K562 (cell line): ENCODE data around the gene AMER3. TPM values are rescaled to one million over a fixed set of nuclear protein-coding genes. Genes with fewer than 3 reads are reported as not detected.

Source experiments
- ASH1L ChIP-seq: fragments of 450-650 bp; IDR thresholded peaks from 2 replicates; pipeline ENCODE4 v1.6.1; 2018; ENCODE audit warnings: borderline replicate concordance, mild to moderate bottlenecking, low read depth; ENCODE audit not compliant: partially characterized antibody
- ATF1 ChIP-seq, 2 experiments: fragments of 450-650 bp in 1 of 2; IDR thresholded peaks; 2 replicates each; pipeline ENCODE4 v1.6.1; 2016; ENCODE audit warnings: missing compliant biosample characterization in 1 of 2, missing genetic modification characterization in 1 of 2
- BCOR ChIP-seq: fragments of 450-650 bp; IDR thresholded peaks from 2 replicates; pipeline ENCODE4 v1.6.1; 2016
- CCAR2 ChIP-seq: fragments of 200-400 bp; formaldehyde crosslinking; IDR thresholded peaks from 2 replicates; pipeline ENCODE4 v1.6.1; 2017; ENCODE audit warnings: mild to moderate bottlenecking, low read depth, low read length
- CTCF ChIP-seq, 3 experiments: IDR thresholded peaks in 2 of 3; conservative IDR thresholded peaks in 1 of 3; 2 replicates each; pipeline ENCODE4 v1.5.1; 2011 to 2012; ENCODE audit warnings: low read length in 3 of 3, mild to moderate bottlenecking in 3 of 3, control low read depth in 2 of 3, improper control_type of control experiment in 1 of 3, inconsistent platforms in 1 of 3, low read depth in 1 of 3, mixed read lengths in 1 of 3, moderate library complexity in 1 of 3; ENCODE audit not compliant: insufficient read depth in 2 of 3
- ELF1 ChIP-seq: fragments of 200-800 bp; sonication (Bioruptor generic); IDR thresholded peaks from 2 replicates; pipeline ENCODE4 v1.6.1; 2016; ENCODE audit warnings: missing genetic modification characterization, missing compliant biosample characterization
- HMGN3 ChIP-seq: IDR thresholded peaks from 2 replicates; pipeline ENCODE4 v1.6.1; 2011; ENCODE audit warnings: borderline replicate concordance, low read depth, mild to moderate bottlenecking, mixed read lengths, low read length; ENCODE audit not compliant: insufficient read length; ENCODE audit errors: extremely low read depth
- KLF1 ChIP-seq: fragments of 450-650 bp; IDR thresholded peaks from 2 replicates; pipeline ENCODE4 v1.6.1; 2016; ENCODE audit warnings: missing genetic modification characterization, missing compliant biosample characterization
- MITF ChIP-seq: IDR thresholded peaks from 2 replicates; pipeline ENCODE4 v1.6.1; 2014; ENCODE audit warnings: antibody characterized with exemption
- NEUROD1 ChIP-seq: fragments of 150-350 bp; IDR thresholded peaks from 2 replicates; pipeline ENCODE4 v1.6.1; 2014; ENCODE audit warnings: borderline replicate concordance, low read length, low read depth; ENCODE audit not compliant: partially characterized antibody
- PCBP1 ChIP-seq: fragments of 200-400 bp; formaldehyde crosslinking; IDR thresholded peaks from 2 replicates; pipeline ENCODE4 v1.6.1; 2018; ENCODE audit warnings: mild to moderate bottlenecking, low read depth, low read length; ENCODE audit not compliant: poor library complexity, severe bottlenecking
- RCOR1 ChIP-seq, 2 experiments: IDR thresholded peaks; 2 replicates each; pipeline ENCODE4 v1.6.1; 2012; ENCODE audit warnings: low read depth in 2 of 2, low read length in 2 of 2, borderline replicate concordance in 1 of 2, improper control_type of control experiment in 1 of 2
- SRSF7 ChIP-seq: fragments of 200-400 bp; formaldehyde crosslinking; optimal IDR thresholded peaks from 2 replicates; pipeline ENCODE3; 2017; ENCODE audit warnings: mild to moderate bottlenecking, low read depth, low read length
- TAL1 ChIP-seq: fragments of 450-650 bp; IDR thresholded peaks from 2 replicates; pipeline ENCODE4 v1.6.1; 2016; ENCODE audit warnings: mild to moderate bottlenecking
- ZBTB7A ChIP-seq: IDR thresholded peaks from 2 replicates; pipeline ENCODE4 v1.6.1; 2011; ENCODE audit warnings: low read depth, mild to moderate bottlenecking, low read length, moderate library complexity, borderline replicate concordance; ENCODE audit not compliant: control insufficient read depth
- ZC3H11A ChIP-seq: IDR thresholded peaks from 2 replicates; pipeline ENCODE4 v1.6.1; 2012; ENCODE audit warnings: low read depth, low read length, improper control_type of control experiment
- polyA plus RNA-seq, 8 experiments: library from polyadenylated mRNA; depleted of rRNA in 4 of 8; stranded (reverse) in 5 of 8; unstranded in 3 of 8; fragments of >200 nt; fragmentation: Nextera tagmentation in 2 of 8; fragmentation: Illumina TruSeq in 1 of 8; extraction: Ambion mirVana in 2 of 8; extraction: Trizol in 1 of 8; gene quantifications; 2 replicates each; pipeline versions ENCODE4 v1.2.1 to v1.2.3, GENCODE V29; 2011 to 2014; ENCODE audit warnings: inconsistent platforms in 1 of 8, missing spikeins in 1 of 8
- total RNA-seq, 7 experiments: library from RNA; depleted of rRNA in 6 of 7; stranded (reverse); fragments of >200 nt in 6 of 7; fragmentation: Illumina TruSeq in 2 of 7; extraction: Trizol in 2 of 7; gene quantifications; 2 replicates each; pipeline versions ENCODE4 v1.2.1 to v1.2.3, GENCODE V29; 2011 to 2021; ENCODE audit warnings: low replicate concordance in 1 of 7

Gene AMER3
- total and polyA plus RNA-seq, 9 of the 15 experiments (the other 6 are each of a cell fraction or from before 2014, with no cell fraction given), result not detected

- TF ChIP-seq HMGN3 (peak; percentile 37), KLF1 (tag) (peak; percentile 85; the same call in 1 of the 2 replicates), PCBP1 (peak; percentile 69), ASH1L (no peak), BCOR (0 out of 2 replicates have a peak, but pooled peaks have one; percentile 13), RCOR1 (IDR thresholded peaks at IDR 0.05; ENCODE audit: borderline replicate concordance in 1 of 2, low read depth in 2 of 2, low read length in 2 of 2) (peak in 1 of 2 experiments; percentile 17; a peak in 1 of 4 replicates), ELF1 (tag) (peak; percentile 69), SRSF7 (no peak), ZBTB7A (peak; percentile 42; the same call in 1 of the 2 replicates), MITF (no peak), CCAR2 (no peak), CTCF (IDR thresholded peaks at IDR 0.05 in 2 of 3, conservative IDR thresholded peaks at IDR 0.05 in 1 of 3; ENCODE audit: insufficient read depth in 2 of 3, low read depth in 1 of 3, low read length in 3 of 3) (0 out of 6 replicates have a peak, but pooled peaks have one; percentile 3 to 12 (median 7)), NEUROD1 (peak; percentile 10), TAL1 (no peak), ATF1 (CRISPR knock-in tag; IDR thresholded peaks at IDR 0.05) (no peak), ATF1 (tag; IDR thresholded peaks at IDR 0.05) (peak; percentile 63), ZC3H11A (no peak)
These were observed 27.9 kb upstream of the AMER3 start (continued) for GRCh38 chr2:130727286-130727924.
